GM12872 (cell line): ENCODE data around the gene KCNQ1.

Experiments used
- TF ChIP-seq, protein P1 (sequence below): IDR thresholded peaks from 3 replicates; pipeline ENCODE4 v1.5.1; 2011; ENCODE audit warnings: low read depth, mild to moderate bottlenecking, low read length, moderate library complexity; ENCODE audit not compliant: insufficient read depth

KCNQ1 gene

DNA sequence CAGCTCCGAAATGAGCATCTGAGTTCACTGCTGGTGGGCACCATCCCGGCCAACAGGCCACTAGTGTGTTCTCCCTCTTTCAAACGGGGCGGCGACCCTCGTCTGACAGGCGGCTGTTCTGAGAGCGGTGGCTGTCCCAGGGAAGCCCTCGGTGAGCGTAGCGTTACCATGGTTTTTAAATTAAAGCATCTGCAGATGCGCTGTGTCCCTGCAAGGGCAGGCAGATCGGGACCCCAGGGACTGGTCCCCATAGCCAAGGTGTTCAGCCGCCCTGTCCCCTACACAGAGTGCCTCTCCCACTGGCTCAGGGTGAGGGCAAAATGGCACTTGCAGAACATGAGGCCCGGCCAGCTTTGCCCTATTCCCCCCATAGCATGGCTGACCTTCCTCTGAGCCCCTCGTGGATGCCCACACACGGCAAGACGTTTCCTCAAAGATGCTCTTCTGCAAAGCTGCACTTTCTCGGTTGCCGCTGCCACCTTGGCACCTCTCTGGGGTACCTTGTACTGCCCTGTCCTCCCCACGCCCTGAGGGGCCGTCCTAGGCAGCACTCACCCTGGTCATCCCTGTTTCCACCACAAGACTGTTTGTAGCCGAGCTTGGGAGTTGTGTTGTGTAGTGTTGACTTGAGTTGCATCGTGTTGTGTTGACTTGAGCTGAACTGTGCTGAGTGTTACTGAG, 306.9 kb downstream of the KCNQ1 start:
- TF ChIP-seq, protein P1, sequence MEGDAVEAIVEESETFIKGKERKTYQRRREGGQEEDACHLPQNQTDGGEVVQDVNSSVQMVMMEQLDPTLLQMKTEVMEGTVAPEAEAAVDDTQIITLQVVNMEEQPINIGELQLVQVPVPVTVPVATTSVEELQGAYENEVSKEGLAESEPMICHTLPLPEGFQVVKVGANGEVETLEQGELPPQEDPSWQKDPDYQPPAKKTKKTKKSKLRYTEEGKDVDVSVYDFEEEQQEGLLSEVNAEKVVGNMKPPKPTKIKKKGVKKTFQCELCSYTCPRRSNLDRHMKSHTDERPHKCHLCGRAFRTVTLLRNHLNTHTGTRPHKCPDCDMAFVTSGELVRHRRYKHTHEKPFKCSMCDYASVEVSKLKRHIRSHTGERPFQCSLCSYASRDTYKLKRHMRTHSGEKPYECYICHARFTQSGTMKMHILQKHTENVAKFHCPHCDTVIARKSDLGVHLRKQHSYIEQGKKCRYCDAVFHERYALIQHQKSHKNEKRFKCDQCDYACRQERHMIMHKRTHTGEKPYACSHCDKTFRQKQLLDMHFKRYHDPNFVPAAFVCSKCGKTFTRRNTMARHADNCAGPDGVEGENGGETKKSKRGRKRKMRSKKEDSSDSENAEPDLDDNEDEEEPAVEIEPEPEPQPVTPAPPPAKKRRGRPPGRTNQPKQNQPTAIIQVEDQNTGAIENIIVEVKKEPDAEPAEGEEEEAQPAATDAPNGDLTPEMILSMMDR: no peak

DNA sequence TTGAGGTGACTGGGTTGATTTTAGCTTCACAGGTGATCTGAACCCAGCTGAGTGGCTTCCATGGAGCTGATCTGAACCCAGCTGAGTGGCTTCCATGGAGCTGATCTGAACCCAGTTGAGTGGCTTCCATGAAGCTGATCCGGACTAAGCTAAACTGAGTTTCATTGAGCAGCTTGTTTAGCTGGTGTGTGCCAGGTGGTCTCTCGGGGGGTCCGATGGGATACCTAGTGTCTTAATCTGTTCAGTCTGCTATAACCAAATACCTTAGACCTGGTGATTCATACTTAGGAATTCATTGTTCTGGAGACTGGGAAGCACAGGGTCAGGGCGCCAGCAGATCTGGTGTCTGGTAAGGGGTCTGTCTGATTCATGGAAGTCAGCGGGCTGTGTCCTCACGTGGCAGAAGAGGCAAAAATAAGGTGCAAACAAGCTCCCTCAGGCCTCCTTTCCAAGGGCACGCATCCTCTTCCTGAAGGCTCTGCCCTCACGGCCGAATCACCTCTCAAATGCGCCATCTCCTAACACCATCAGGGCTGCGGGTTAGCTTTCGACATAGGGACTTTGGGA, 307.5 kb downstream of the KCNQ1 start:
- TF ChIP-seq, protein P1: no peak

DNA sequence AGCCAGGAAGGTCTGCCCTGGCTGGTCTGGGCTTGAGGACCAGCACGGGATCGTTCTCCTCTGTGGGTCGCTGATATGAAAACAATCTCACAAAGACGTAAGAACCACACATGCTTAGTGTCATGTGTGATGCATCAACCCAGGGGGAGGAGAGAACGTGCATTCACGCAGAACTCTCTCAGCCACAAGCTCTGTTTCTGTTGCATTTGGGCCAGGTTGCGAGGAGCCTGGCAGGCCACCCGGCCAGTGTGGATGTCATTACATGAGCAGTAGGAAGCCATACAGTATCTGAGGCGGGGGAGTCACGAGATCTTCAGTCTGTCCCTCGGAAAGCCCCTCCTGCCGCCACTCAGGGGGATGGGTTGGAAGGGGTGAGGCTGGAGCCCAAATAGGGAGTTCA, 308.1 kb downstream of the KCNQ1 start:
- TF ChIP-seq, protein P1: no peak

DNA sequence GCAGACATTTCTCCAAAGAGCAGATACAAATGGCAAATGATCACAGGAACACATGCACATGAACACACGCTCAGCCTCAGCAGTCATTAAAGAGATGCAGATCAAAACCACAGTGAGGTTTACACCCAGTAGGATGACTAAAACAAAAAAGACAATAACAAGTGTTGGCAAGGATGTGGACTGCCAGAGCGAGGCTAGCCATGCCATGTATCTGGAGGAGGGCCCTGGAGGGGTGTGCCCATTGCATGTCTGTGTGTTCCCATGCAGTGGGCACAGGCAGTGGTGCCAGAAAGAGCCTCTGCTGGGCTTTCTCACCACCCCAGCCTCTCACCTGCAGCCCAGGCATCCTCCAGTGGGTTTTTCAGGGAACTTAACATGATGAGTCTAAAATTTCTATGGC, 309.2 kb downstream of the KCNQ1 start:
- TF ChIP-seq, protein P1: no peak

DNA sequence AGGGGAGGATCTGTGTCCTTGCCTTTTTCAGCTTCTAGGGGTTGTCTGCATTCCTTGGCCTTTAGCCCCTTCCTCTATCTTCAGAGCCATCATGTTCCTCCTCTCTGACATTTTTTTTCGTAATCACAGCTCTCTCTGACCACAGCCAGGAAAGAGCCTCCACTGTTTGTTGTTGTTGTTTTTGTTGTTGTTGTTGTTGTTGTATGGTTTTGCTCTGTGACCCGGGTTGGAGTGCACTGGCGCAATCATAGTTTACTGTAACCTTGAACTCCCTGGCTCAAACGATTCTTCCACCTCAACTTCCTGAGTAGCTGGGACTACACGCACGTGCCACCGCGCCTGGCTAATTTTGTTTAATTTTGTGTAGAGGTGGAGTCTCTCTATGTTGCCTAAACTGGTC, 310.3 kb downstream of the KCNQ1 start:
- TF ChIP-seq, protein P1: no peak

DNA sequence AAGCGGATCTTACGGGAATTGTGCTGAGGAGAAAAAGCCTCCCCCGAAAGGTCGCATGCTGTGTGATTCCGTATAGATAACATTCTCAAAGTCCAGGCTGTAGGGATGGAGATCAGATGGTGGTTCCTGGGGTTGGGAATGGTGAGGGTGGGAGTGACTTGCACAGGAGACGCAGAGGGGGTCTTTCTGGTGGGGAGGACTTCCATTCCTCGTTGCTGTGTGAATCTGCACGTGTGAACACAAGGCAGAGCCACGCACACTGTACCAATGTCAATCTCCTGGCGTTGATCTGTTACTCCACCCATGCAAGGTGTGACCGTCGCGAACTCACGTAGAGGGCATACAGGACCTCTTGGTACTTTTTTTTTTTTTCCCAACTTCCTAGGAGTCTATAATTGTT, 313.9 kb downstream of the KCNQ1 start:
- TF ChIP-seq, protein P1: no peak

DNA sequence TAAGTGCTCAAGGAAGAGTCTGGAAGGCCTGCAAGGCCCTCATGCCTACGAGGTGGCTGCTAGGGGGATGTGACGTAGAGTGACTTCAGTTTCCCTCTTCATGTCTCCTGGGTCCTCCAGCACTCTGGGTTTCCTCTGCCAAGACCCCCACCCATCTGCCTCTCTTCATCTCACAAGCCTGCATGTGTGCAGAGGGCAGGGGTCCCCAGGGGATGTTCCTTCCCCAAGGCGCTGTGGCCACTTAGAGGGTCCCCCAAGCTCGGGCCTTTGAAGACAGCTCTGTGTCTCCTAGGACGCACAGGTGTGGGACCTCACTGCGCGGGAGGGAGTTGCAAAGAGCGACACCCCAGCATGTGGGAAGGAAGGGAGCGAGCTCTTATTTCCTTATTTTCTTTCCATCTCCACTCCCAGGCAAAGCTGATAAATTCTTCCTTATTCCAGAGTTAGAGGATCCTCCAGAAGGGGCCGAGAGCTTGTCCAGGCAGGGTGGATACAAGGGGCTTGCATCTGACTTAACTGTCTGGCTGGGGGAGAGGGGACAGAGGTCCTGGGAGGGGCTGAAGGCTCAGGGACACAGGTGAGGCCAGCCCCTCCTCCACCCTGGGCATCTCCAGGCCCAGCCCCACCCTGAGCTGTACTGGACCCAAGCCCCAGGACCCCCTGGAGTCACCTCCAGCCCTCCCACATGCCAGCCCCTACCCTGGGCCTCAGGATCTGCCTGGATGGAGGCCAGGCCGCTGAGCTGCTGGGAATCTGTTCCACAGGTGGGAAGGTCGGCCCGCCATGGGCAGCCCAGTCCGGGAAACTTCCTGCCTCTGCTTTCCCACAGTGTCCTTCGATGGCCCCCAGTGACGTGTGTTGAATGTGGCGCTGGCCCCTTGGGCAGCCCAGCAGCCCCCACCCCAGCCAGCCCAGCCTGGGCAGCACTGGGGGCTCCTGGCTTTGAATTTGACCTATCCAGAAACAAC, 314.7 kb downstream of the KCNQ1 start:
- TF ChIP-seq, protein P1: no peak
